HCT116 (cell line): Measurements from ENCODE around the gene THRB. TPM values are rescaled to one million over a fixed set of nuclear protein-coding genes. Genes with fewer than 3 reads are reported as not detected.

Source experiments
- ATAC-seq: fragments of 200-7000 bp; cut with Tn5 transposase; 2 replicates; pipeline ENCODE4 v1.9.1; 2020; ENCODE audit warnings: mild to moderate bottlenecking, moderate library complexity
- BruUV-seq: library from RNA; stranded (reverse); fragments of 400-500 nt; replicated peaks from 2 replicates; lab custom pipeline; 2021; lab: Mats Ljungman, UMichigan
- CTCF ChIA-PET: fragments of 300-600 bp; sonication (Branson Sonifier 250); formaldehyde crosslinking; loops from one replicate; lab custom pipeline; 2021; ENCODE audit warnings: antibody characterized with exemption; lab: Charles Lee
- POLR2A ChIA-PET: fragments of 300-600, 350-600 bp; sonication (Branson Sonifier 250); formaldehyde crosslinking; loops from one replicate; lab custom pipeline; 2021; ENCODE audit warnings: antibody characterized with exemption; lab: Charles Lee
- RAD21 ChIA-PET, 2 experiments: fragments of 300-600 bp; sonication (Branson Sonifier 250); formaldehyde crosslinking; loops; one replicate each; lab custom pipeline; 2023; ENCODE audit warnings: low total read pairs in 2 of 2; ENCODE audit not compliant: uncharacterized antibody in 2 of 2, unreplicated experiment in 2 of 2, low non-redundant PET in 1 of 2; lab: Charles Lee
- DNase-seq: peaks from one replicate; pipeline ENCODE4 v3.0.0-alpha.2; 2010; ENCODE audit warnings: low read depth, low spot score
- H2AFZ ChIP-seq: fragments of 200-600 bp; shearing (Covaris generic), sonication (generic); 2 replicates; pipeline ENCODE4 v1.6.1; 2017; ENCODE audit warnings: low read depth, mixed run types, mixed read lengths, antibody characterized with exemption, low read length; ENCODE audit not compliant: poor library complexity, severe bottlenecking
- H3K27ac ChIP-seq: 2 replicates; pipeline ENCODE4 v1.5.1; 2012; ENCODE audit warnings: low read depth, low read length
- H3K27me3 ChIP-seq: fragments of 200-600 bp; sonication (generic); 2 replicates; pipeline ENCODE4 v1.6.1; 2016; ENCODE audit warnings: mixed run types, low read length, mixed read lengths; ENCODE audit not compliant: insufficient read depth
- H3K36me3 ChIP-seq, 2 experiments: fragments of 200-500 bp in 1 of 2; fragments of 200-600 bp in 1 of 2; sonication (Bioruptor generic) in 1 of 2; sonication (generic) in 1 of 2; 2 replicates each; pipeline versions ENCODE4 v1.5.1 to v1.6.1; 2014 to 2016; ENCODE audit warnings: low read length in 2 of 2, inconsistent platforms in 1 of 2, mixed read lengths in 1 of 2, mixed run types in 1 of 2; ENCODE audit not compliant: insufficient read depth in 2 of 2, control insufficient read depth in 1 of 2
- H3K4me1 ChIP-seq, 2 experiments: fragments of 200-600 bp in 1 of 2; sonication (generic) in 1 of 2; 2 replicates each; pipeline versions ENCODE4 v1.5.1 to v1.6.1; 2012 to 2017; ENCODE audit warnings: low read length in 2 of 2, inconsistent platforms in 1 of 2, mild to moderate bottlenecking in 1 of 2, mixed read lengths in 1 of 2, mixed run types in 1 of 2, moderate library complexity in 1 of 2; ENCODE audit not compliant: insufficient read depth in 2 of 2, control insufficient read depth in 1 of 2
- H3K4me2 ChIP-seq: fragments of 200-600 bp; sonication (generic); 2 replicates; pipeline ENCODE4 v1.6.1; 2017; ENCODE audit warnings: mixed run types, low read length, mixed read lengths
- H3K4me3 ChIP-seq, 2 experiments: fragments of 200-600 bp in 1 of 2; sonication (generic) in 1 of 2; replicated peaks in 1 of 2; 2 replicates each; pipeline ENCODE4 v1.5.1; 2011 to 2016; ENCODE audit warnings: low read length in 2 of 2, control low read depth in 1 of 2, low read depth in 1 of 2, mild to moderate bottlenecking in 1 of 2, mixed read lengths in 1 of 2, mixed run types in 1 of 2
- H3K79me2 ChIP-seq: fragments of 200-600 bp; sonication (generic); 2 replicates; pipeline ENCODE4 v1.6.1; 2017; ENCODE audit warnings: mild to moderate bottlenecking, mixed run types, low read length, moderate library complexity, mixed read lengths; ENCODE audit not compliant: insufficient read depth
- H3K9ac ChIP-seq: fragments of 200-600 bp; sonication (generic); 2 replicates; pipeline ENCODE4 v1.6.1; 2016; ENCODE audit warnings: low read length, mixed read lengths
- H3K9me2 ChIP-seq: fragments of 200-600 bp; sonication (generic), shearing (Covaris generic); 2 replicates; pipeline ENCODE4 v1.6.1; 2017; ENCODE audit warnings: mixed run types, mild to moderate bottlenecking, moderate library complexity; ENCODE audit not compliant: insufficient read depth
- H3K9me3 ChIP-seq, 2 experiments: fragments of 200-500 bp in 1 of 2; fragments of 200-600 bp in 1 of 2; sonication (Bioruptor generic) in 1 of 2; sonication (generic) in 1 of 2; 2 replicates each; pipeline ENCODE4 v1.6.1; 2014 to 2017; ENCODE audit warnings: low read length in 2 of 2, mixed read lengths in 2 of 2, inconsistent platforms in 1 of 2, low read depth in 1 of 2, mild to moderate bottlenecking in 1 of 2, mixed run types in 1 of 2, moderate library complexity in 1 of 2; ENCODE audit not compliant: control insufficient read depth in 1 of 2, insufficient read depth in 1 of 2
- H4K20me1 ChIP-seq: fragments of 200-600 bp; sonication (generic), shearing (Covaris generic); 2 replicates; pipeline ENCODE4 v1.6.1; 2017; ENCODE audit warnings: mixed run types, mild to moderate bottlenecking, moderate library complexity; ENCODE audit not compliant: insufficient read depth
- CBX3 ChIP-seq: IDR thresholded peaks from 2 replicates; pipeline ENCODE4 v1.6.1; 2012; ENCODE audit warnings: low read depth
- CEBPB ChIP-seq: IDR thresholded peaks from 2 replicates; pipeline ENCODE4 v1.6.1; 2012; ENCODE audit warnings: low read depth
- ELF1 ChIP-seq: IDR thresholded peaks from 2 replicates; pipeline ENCODE4 v1.6.1; 2012; ENCODE audit warnings: low read depth, borderline replicate concordance
- EZH2 ChIP-seq: fragments of 200-600 bp; sonication (generic); IDR thresholded peaks from 2 replicates; pipeline ENCODE4 v1.6.1; 2017; ENCODE audit warnings: antibody characterized with exemption, mixed run types
- EZH2phosphoT487 ChIP-seq: fragments of 200-600 bp; IDR thresholded peaks from 2 replicates; pipeline ENCODE4 v1.6.1; 2018; ENCODE audit warnings: antibody characterized with exemption, borderline replicate concordance
- FOSL1 ChIP-seq: IDR thresholded peaks from 2 replicates; pipeline ENCODE4 v1.6.1; 2012; ENCODE audit warnings: low read depth
- JUND ChIP-seq: IDR thresholded peaks from 2 replicates; pipeline ENCODE4 v1.6.1; 2012
- POLR2A ChIP-seq: IDR thresholded peaks from 2 replicates; pipeline ENCODE4 v1.7.0; 2011; ENCODE audit warnings: borderline replicate concordance; ENCODE audit not compliant: insufficient read depth, insufficient read length; ENCODE audit errors: extremely low read depth
- POLR2AphosphoS5 ChIP-seq: IDR thresholded peaks from 2 replicates; pipeline ENCODE4 v1.6.1; 2011; ENCODE audit warnings: mild to moderate bottlenecking, low read depth, low read length, moderate library complexity
- RAD21 ChIP-seq: IDR thresholded peaks from 2 replicates; pipeline ENCODE4 v1.6.1; 2012; ENCODE audit warnings: low read depth, mild to moderate bottlenecking
- SRF ChIP-seq: IDR thresholded peaks from 2 replicates; pipeline ENCODE4 v1.6.1; 2012; ENCODE audit warnings: low read depth
- ZFX ChIP-seq: fragments of 450-650 bp; IDR thresholded peaks from 2 replicates; pipeline ENCODE4 v1.6.1; 2017
- ZNF274 ChIP-seq: fragments of 200-500 bp; sonication (Bioruptor generic); IDR thresholded peaks from 2 replicates; pipeline ENCODE4 v1.6.1; 2014; ENCODE audit warnings: mild to moderate bottlenecking, low read depth, low read length, inconsistent platforms
- intact Hi-C: fragments of 100-400 bp; cut with micrococcal nuclease; formaldehyde crosslinking; loops from 2 replicates; pipeline ENCODE4 v1.10.0; 2022
- total RNA-seq: library from RNA; stranded (reverse); gene quantifications from one replicate; pipeline ENCODE4 v1.2.1, GENCODE V29; 2021; ENCODE audit not compliant: unreplicated experiment
- TF ChIP-seq, protein P1 (sequence below): IDR thresholded peaks from 2 replicates; pipeline ENCODE4 v1.6.1; 2012
- TF ChIP-seq, protein P2 (sequence below): IDR thresholded peaks from 2 replicates; pipeline ENCODE4 v1.6.1; 2012
- TF ChIP-seq, protein P3 (sequence below): IDR thresholded peaks from 2 replicates; pipeline ENCODE4 v1.6.1; 2012; ENCODE audit warnings: low read depth

The THRB gene
- total RNA-seq, 1 experiment from 2014 or later, result 2.5 TPM

DNA sequence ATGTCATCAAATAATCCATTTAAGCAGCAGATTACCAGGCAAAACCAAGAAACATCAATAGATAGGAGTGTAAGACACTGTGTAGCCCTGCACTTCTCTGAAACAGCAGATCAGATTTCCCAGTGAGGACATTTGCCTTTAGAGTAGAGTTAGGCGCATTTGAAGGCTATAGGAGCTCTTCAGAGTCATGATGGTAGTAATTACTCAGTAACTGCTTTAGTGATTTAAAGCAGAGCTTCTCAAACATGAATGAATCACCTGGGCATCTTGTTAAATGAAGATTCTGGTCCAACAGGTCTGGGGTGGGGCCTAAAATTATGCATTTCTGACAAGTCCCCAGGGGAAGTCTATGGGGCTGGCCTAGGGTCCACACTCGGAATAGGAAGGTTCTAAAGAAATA is 36.9 kb downstream of the THRB start:
- Histone ChIP-seq H4K20me1 (no peaks in the 10 kb centered on the region), H3K27me3 (no peaks in the 10 kb centered on the region), H3K36me3 (no peaks in the 10 kb centered on the region), H3K4me3 (no peak overlapping the region), H3K9me3 (no peaks in the 10 kb centered on the region), H2AFZ (no peak overlapping the region), H3K4me1 (no peaks in the 10 kb centered on the region), H3K9me2 (no peaks in the 10 kb centered on the region), H3K79me2 (no peaks in the 10 kb centered on the region), H3K27ac (no peak overlapping the region), H3K9ac (no peak overlapping the region), H3K4me2 (no peak overlapping the region)
- RAD21 ChIA-PET, result no interaction called here
- POLR2A ChIA-PET, result no interaction called here
- no TSS peak for BruUV-seq
- DNase-seq, result no peak
- intact Hi-C loops, result no loop called here
- no peak for ATAC-seq
- TF ChIP-seq ELF1 (no peak), SRF (no peak), ZFX (no peak), FOSL1 (no peak), EZH2 (no peak), POLR2AphosphoS5 (no peak), CEBPB (no peak), POLR2A (no peak), CBX3 (no peak), EZH2phosphoT487 (no peak), ZNF274 (no peak), JUND (no peak), RAD21 (no peak)
- TF ChIP-seq, protein P1, sequence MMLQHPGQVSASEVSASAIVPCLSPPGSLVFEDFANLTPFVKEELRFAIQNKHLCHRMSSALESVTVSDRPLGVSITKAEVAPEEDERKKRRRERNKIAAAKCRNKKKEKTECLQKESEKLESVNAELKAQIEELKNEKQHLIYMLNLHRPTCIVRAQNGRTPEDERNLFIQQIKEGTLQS, result no peak
- TF ChIP-seq, protein P2, sequence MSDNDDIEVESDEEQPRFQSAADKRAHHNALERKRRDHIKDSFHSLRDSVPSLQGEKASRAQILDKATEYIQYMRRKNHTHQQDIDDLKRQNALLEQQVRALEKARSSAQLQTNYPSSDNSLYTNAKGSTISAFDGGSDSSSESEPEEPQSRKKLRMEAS, result no peak
- TF ChIP-seq, protein P3, sequence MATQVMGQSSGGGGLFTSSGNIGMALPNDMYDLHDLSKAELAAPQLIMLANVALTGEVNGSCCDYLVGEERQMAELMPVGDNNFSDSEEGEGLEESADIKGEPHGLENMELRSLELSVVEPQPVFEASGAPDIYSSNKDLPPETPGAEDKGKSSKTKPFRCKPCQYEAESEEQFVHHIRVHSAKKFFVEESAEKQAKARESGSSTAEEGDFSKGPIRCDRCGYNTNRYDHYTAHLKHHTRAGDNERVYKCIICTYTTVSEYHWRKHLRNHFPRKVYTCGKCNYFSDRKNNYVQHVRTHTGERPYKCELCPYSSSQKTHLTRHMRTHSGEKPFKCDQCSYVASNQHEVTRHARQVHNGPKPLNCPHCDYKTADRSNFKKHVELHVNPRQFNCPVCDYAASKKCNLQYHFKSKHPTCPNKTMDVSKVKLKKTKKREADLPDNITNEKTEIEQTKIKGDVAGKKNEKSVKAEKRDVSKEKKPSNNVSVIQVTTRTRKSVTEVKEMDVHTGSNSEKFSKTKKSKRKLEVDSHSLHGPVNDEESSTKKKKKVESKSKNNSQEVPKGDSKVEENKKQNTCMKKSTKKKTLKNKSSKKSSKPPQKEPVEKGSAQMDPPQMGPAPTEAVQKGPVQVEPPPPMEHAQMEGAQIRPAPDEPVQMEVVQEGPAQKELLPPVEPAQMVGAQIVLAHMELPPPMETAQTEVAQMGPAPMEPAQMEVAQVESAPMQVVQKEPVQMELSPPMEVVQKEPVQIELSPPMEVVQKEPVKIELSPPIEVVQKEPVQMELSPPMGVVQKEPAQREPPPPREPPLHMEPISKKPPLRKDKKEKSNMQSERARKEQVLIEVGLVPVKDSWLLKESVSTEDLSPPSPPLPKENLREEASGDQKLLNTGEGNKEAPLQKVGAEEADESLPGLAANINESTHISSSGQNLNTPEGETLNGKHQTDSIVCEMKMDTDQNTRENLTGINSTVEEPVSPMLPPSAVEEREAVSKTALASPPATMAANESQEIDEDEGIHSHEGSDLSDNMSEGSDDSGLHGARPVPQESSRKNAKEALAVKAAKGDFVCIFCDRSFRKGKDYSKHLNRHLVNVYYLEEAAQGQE, result no peak
- CTCF ChIA-PET, result interaction anchor here (1.2 kb wide), 1 partner anchor 39 kb away, joined by 4 read pairs; no protein-coding TSS in a partner anchor
